Measurements from ENCODE around the gene CXCL12. TPM values are rescaled to one million over a fixed set of nuclear protein-coding genes. Genes with fewer than 3 reads are reported as not detected.

Gene CXCL12
- total and polyA plus RNA-seq, 2 of the 13 experiments (the other 11 are each of a cell fraction or from before 2014, with no cell fraction given): not detected

DNA sequence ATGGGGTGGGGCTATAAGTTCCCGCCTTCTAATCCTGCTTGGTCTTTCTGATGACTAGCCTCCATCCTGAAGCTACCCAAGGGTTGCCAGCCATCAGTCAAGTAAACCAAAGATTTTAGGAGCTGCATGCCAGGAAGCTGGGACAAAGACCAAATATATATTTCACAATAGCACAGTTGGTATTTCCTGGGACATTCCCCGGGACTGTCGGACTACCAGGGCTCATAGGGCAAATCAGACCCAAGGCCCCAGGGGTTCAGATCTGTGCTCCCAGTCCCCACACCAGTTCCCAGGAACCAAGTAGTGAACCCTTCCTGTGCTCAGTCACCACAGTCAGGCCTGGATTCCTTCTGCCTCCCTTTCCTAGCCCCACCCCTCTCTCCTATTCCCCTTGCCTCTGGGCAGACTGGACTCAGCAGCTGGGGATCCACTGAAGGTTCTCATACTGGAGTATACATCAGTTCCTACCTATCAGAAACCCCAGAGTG, 5.7 kb upstream of the CXCL12 start (continued):
- peak; percentile 31; the same call in 1 of the 2 replicates for TF ChIP-seq ETV5 (CRISPR knock-in tag; IDR thresholded peaks at IDR 0.05; ENCODE audit: borderline replicate concordance)

GRCh38 chr10:44389556-44389955, 4.7 kb upstream of the CXCL12 start:
- intact Hi-C loops (cut with micrococcal nuclease; ENCODE audit: unreplicated experiment): loop anchor here (10.0 kb wide), 2 partner anchors 465 to 505 kb away; no protein-coding TSS in a partner anchor
- ATAC-seq (no peak), FAIRE-seq (no peak), DNase-seq (ENCODE audit: low spot score) (no peak)
- H2AFZ ChIP-seq (ENCODE audit: low read length): no peak overlapping the region
- no peaks in the 10 kb centered on the region for H4K20me1 ChIP-seq (ENCODE audit: insufficient read depth, low read length)
- peaks cover 21% of the 10 kb centered on the region for H3K4me1 ChIP-seq (ENCODE audit: insufficient read depth, low read length)
- H3K79me2 ChIP-seq (ENCODE audit: insufficient read depth, low read length): no peaks in the 10 kb centered on the region
- no peaks in the 10 kb centered on the region for H3K9me3 ChIP-seq (ENCODE audit: low read length)
- peaks cover 0 to 5% of the 10 kb centered on the region in 2 experiments; a peak in 1 of 5 replicates for H3K27me3 ChIP-seq (ENCODE audit: control insufficient read depth in 1 of 2, insufficient read depth in 2 of 2, low read length in 2 of 2)
- no peak overlapping the region for H3K4me2 ChIP-seq (ENCODE audit: low read depth, low read length)
- in situ Hi-C loops (cut with HindIII; ENCODE audit: extremely low pct_ligation_motif_present, low pct_unique_long_range_greater_than_20kb): loop anchor here (5.0 to 10.0 kb wide), 2 partner anchors 505 to 717 kb away; no protein-coding TSS in a partner anchor
- WGBS (ENCODE audit: low lambda C conversion rate): 43% methylated on average over 1 of the region's 2 CpGs
- POLR2A ChIA-PET: no interaction called here
- H3K36me3 ChIP-seq (replicated peaks in 1 of 2; ENCODE audit: control insufficient read depth in 1 of 2, insufficient read depth in 2 of 2, low read length in 2 of 2): no peaks in the 10 kb centered on the region
- no TSS peak for BruUV-seq (replicated peaks)
- no peak overlapping the region for H3K9ac ChIP-seq (ENCODE audit: insufficient read depth, low read depth, low read length)
- CTCF ChIA-PET (ENCODE audit: low intra/inter-chr PET ratio, low total read pairs): no interaction called here
- H3K27ac ChIP-seq (ENCODE audit: extremely low read length, insufficient read depth, low read length): no peak overlapping the region
- H3K4me3 ChIP-seq (replicated peaks in 1 of 3; ENCODE audit: insufficient read depth in 1 of 3, low read depth in 2 of 3, low read length in 3 of 3): no peak overlapping the region
- TF ChIP-seq ZKSCAN1 (IDR thresholded peaks at IDR 0.05; ENCODE audit: low read length) (no peak), ZNF616 (CRISPR knock-in tag; IDR thresholded peaks at IDR 0.05; ENCODE audit: low read depth) (no peak), HDAC2 (CRISPR knock-in tag; IDR thresholded peaks at IDR 0.05) (no peak), NFIC (IDR thresholded peaks at IDR 0.05; ENCODE audit: low read length) (no peak), ZNF839 (CRISPR knock-in tag; IDR thresholded peaks at IDR 0.05; ENCODE audit: borderline replicate concordance) (no peak), HNRNPL (IDR thresholded peaks at IDR 0.05; ENCODE audit: low read depth, low read length) (no peak)

GRCh38 chr10:44389150-44389549, 4.3 kb upstream of the CXCL12 start:
- POLR2A ChIA-PET: no interaction called here
- no peak for ATAC-seq
- Histone ChIP-seq H3K27me3 (ENCODE audit: control insufficient read depth in 1 of 2, insufficient read depth in 2 of 2, low read length in 2 of 2) (peaks cover 0 to 5% of the 10 kb centered on the region in 2 experiments; a peak in 1 of 5 replicates), H3K9ac (ENCODE audit: insufficient read depth, low read depth, low read length) (no peak overlapping the region), H4K20me1 (ENCODE audit: insufficient read depth, low read length) (no peaks in the 10 kb centered on the region), H3K4me3 (replicated peaks in 1 of 3; ENCODE audit: insufficient read depth in 1 of 3, low read depth in 2 of 3, low read length in 3 of 3) (no peak overlapping the region), H3K36me3 (replicated peaks in 1 of 2; ENCODE audit: control insufficient read depth in 1 of 2, insufficient read depth in 2 of 2, low read length in 2 of 2) (no peaks in the 10 kb centered on the region), H3K79me2 (ENCODE audit: insufficient read depth, low read length) (no peaks in the 10 kb centered on the region), H3K9me3 (ENCODE audit: low read length) (no peaks in the 10 kb centered on the region), H3K27ac (ENCODE audit: extremely low read length, insufficient read depth, low read length) (no peak overlapping the region), H2AFZ (ENCODE audit: low read length) (no peak overlapping the region), H3K4me1 (ENCODE audit: insufficient read depth, low read length) (peaks cover 21% of the 10 kb centered on the region), H3K4me2 (ENCODE audit: low read depth, low read length) (no peak overlapping the region)
- intact Hi-C loops (cut with micrococcal nuclease; ENCODE audit: unreplicated experiment): loop anchor here (10.0 kb wide), 2 partner anchors 464 to 504 kb away; no protein-coding TSS in a partner anchor
- CTCF ChIA-PET (ENCODE audit: low intra/inter-chr PET ratio, low total read pairs): no interaction called here
- DNase-seq (ENCODE audit: low spot score): no peak
- TF ChIP-seq TRIM24 (CRISPR knock-in tag; IDR thresholded peaks at IDR 0.05) (no peak), GLMP (CRISPR knock-in tag; IDR thresholded peaks at IDR 0.05; ENCODE audit: borderline replicate concordance) (no peak), SMYD3 (CRISPR knock-in tag; IDR thresholded peaks at IDR 0.05) (no peak), ZNF296 (CRISPR knock-in tag; conservative IDR thresholded peaks at IDR 0.05) (no peak), ZNF354B (CRISPR knock-in tag; IDR thresholded peaks at IDR 0.05) (no peak)
- TF ChIP-seq, protein P1, sequence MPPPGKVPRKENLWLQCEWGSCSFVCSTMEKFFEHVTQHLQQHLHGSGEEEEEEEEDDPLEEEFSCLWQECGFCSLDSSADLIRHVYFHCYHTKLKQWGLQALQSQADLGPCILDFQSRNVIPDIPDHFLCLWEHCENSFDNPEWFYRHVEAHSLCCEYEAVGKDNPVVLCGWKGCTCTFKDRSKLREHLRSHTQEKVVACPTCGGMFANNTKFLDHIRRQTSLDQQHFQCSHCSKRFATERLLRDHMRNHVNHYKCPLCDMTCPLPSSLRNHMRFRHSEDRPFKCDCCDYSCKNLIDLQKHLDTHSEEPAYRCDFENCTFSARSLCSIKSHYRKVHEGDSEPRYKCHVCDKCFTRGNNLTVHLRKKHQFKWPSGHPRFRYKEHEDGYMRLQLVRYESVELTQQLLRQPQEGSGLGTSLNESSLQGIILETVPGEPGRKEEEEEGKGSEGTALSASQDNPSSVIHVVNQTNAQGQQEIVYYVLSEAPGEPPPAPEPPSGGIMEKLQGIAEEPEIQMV (CRISPR knock-in tag; IDR thresholded peaks at IDR 0.05; ENCODE audit: low read depth): no peak
- TF ChIP-seq, protein P2, sequence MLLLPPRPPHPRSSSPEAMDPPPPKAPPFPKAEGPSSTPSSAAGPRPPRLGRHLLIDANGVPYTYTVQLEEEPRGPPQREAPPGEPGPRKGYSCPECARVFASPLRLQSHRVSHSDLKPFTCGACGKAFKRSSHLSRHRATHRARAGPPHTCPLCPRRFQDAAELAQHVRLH (CRISPR knock-in tag; IDR thresholded peaks at IDR 0.05; ENCODE audit: borderline replicate concordance, low read depth): no peak
- no peak for FAIRE-seq
- in situ Hi-C loops (cut with HindIII; ENCODE audit: extremely low pct_ligation_motif_present, low pct_unique_long_range_greater_than_20kb): loop anchor here (5.0 to 10.0 kb wide), 2 partner anchors 504 to 717 kb away; no protein-coding TSS in a partner anchor
- WGBS (ENCODE audit: low lambda C conversion rate): 50% methylated on average over 1 of the region's 4 CpGs
- no TSS peak for BruUV-seq (replicated peaks)

Measured in HepG2 (cell line).